HepG2 (cell line): ENCODE results near the gene TM4SF1. TPM values are rescaled to one million over a fixed set of nuclear protein-coding genes. Genes with fewer than 3 reads are reported as not detected.

Experiments
- CBX1 ChIP-seq: IDR thresholded peaks from one replicate; pipeline ENCODE4 v1.6.1; 2016; ENCODE audit warnings: antibody characterized with exemption, low read depth
- ELF1 ChIP-seq: sonication (generic); formaldehyde crosslinking; IDR thresholded peaks from 2 replicates; pipeline ENCODE4 v1.4.0; 2020; ENCODE audit warnings: missing genetic modification reagents
- ETV5 ChIP-seq: IDR thresholded peaks from 2 replicates; pipeline ENCODE4 v1.6.1; 2018; ENCODE audit warnings: missing biosample characterization, missing genetic modification reagents, inconsistent platforms, borderline replicate concordance
- HOXA3 ChIP-seq: sonication (generic); formaldehyde crosslinking; IDR thresholded peaks from 2 replicates; pipeline ENCODE4 v1.5.0; 2020; ENCODE audit warnings: missing genetic modification reagents
- KAT8 ChIP-seq: IDR thresholded peaks from 2 replicates; pipeline ENCODE4 v1.6.1; 2016; ENCODE audit warnings: missing genetic modification reagents, missing compliant biosample characterization
- MAFF ChIP-seq: IDR thresholded peaks from 2 replicates; pipeline ENCODE4 v1.6.1; 2011; ENCODE audit warnings: low read depth, low read length, improper control_type of control experiment
- PAX8 ChIP-seq: sonication (generic); formaldehyde crosslinking; IDR thresholded peaks from 2 replicates; pipeline ENCODE4 v1.8.0; 2022; ENCODE audit warnings: mild to moderate bottlenecking, missing genetic modification reagents, borderline replicate concordance
- SETDB1 ChIP-seq: sonication (generic); formaldehyde crosslinking; IDR thresholded peaks from 2 replicates; pipeline ENCODE4 v1.5.1; 2020; ENCODE audit warnings: missing genetic modification reagents, mild to moderate bottlenecking, borderline replicate concordance
- SMAD3 ChIP-seq: sonication (generic); formaldehyde crosslinking; IDR thresholded peaks from 2 replicates; pipeline ENCODE4 v1.4.0; 2020; ENCODE audit warnings: missing genetic modification reagents
- SRSF4 ChIP-seq: fragments of 200-400 bp; formaldehyde crosslinking; IDR thresholded peaks from one replicate; pipeline ENCODE4 v1.6.1; 2018; ENCODE audit warnings: mild to moderate bottlenecking, low read depth, low read length, moderate library complexity; ENCODE audit not compliant: poor library complexity, severe bottlenecking
- TSC22D2 ChIP-seq: sonication (generic); formaldehyde crosslinking; IDR thresholded peaks from 2 replicates; pipeline ENCODE4 v1.5.1; 2020; ENCODE audit warnings: missing genetic modification reagents, mild to moderate bottlenecking, borderline replicate concordance
- ZBTB20 ChIP-seq: sonication (generic); formaldehyde crosslinking; IDR thresholded peaks from 2 replicates; pipeline ENCODE4 v1.8.1; 2023; ENCODE audit warnings: missing genetic modification reagents, low read depth, mild to moderate bottlenecking, borderline replicate concordance
- ZMYM3 ChIP-seq: sonication (generic); formaldehyde crosslinking; IDR thresholded peaks from 2 replicates; pipeline ENCODE4 v1.5.1; 2020; ENCODE audit warnings: mild to moderate bottlenecking, missing genetic modification reagents
- ZNF121 ChIP-seq: sonication (generic); formaldehyde crosslinking; IDR thresholded peaks from 2 replicates; pipeline ENCODE4 v1.5.0; 2020; ENCODE audit warnings: mild to moderate bottlenecking, missing genetic modification reagents
- ZNF335 ChIP-seq: sonication (generic); formaldehyde crosslinking; IDR thresholded peaks from 2 replicates; pipeline ENCODE4 v1.4.0; 2020; ENCODE audit warnings: missing genetic modification reagents
- ZZZ3 ChIP-seq: sonication (generic); formaldehyde crosslinking; IDR thresholded peaks from 2 replicates; pipeline ENCODE4 v1.4.0; 2020; ENCODE audit warnings: missing genetic modification reagents, mild to moderate bottlenecking, borderline replicate concordance
- polyA plus RNA-seq, 8 experiments: library from polyadenylated mRNA; depleted of rRNA in 3 of 8; stranded (reverse) in 7 of 8; unstranded in 1 of 8; fragments of >200 nt; fragmentation: Illumina TruSeq in 4 of 8; extraction: Trizol in 4 of 8; gene quantifications; 2 replicates each; pipeline versions ENCODE4 v1.2.1 to v1.2.3, GENCODE V29; 2011 to 2016; ENCODE audit warnings: low read depth in 4 of 8, missing spikeins in 1 of 8, mixed read lengths in 1 of 8; ENCODE audit not compliant: insufficient read depth in 1 of 8
- total RNA-seq, 5 experiments: library from RNA; depleted of rRNA; stranded (reverse); fragments of >200 nt; fragmentation: Illumina TruSeq; extraction: Trizol; gene quantifications; 2 replicates each; pipeline ENCODE4 v1.2.3, GENCODE V29; 2016; ENCODE audit warnings: low read depth in 1 of 5
- TF ChIP-seq, protein P1 (sequence below): sonication (generic); formaldehyde crosslinking; conservative IDR thresholded peaks from 2 replicates; pipeline ENCODE4 v1.4.0; 2020; ENCODE audit warnings: mild to moderate bottlenecking, missing genetic modification reagents, moderate library complexity
- TF ChIP-seq, protein P2 (sequence below): sonication (generic); formaldehyde crosslinking; IDR thresholded peaks from 2 replicates; pipeline ENCODE4 v1.9.0; 2022; ENCODE audit warnings: missing genetic modification reagents, mild to moderate bottlenecking, borderline replicate concordance
- TF ChIP-seq, protein P3 (sequence below): IDR thresholded peaks from 2 replicates; pipeline ENCODE4 v1.4.0; 2020; ENCODE audit warnings: mild to moderate bottlenecking, missing genetic modification reagents
- TF ChIP-seq, protein P4 (sequence below): IDR thresholded peaks from 2 replicates; pipeline ENCODE4 v1.6.1; 2018; ENCODE audit warnings: missing genetic modification reagents, mild to moderate bottlenecking, missing compliant biosample characterization

TM4SF1 gene
- total and polyA plus RNA-seq, 2 of the 13 experiments (the other 11 are each of a cell fraction or from before 2014, with no cell fraction given): 431 to 1,359 TPM

DNA sequence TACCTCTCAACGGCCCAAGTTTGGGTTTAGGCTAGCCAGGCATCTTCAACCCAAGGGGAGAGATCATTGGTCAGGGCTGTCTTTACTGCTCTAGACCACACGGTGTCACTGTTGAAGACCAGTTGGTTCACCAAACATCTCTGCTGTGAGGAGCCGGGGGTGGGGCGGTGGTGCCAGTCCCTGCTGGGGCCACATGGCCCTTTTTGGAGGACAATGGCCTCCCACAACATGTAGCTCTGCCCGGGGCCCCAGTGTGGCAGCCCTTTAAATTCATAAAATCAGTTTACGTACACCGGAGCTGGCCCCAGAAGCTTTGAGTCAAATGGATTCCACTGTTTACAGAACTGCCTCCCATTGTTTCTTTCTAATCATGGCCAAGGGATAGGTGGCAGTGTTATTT is 24.9 kb downstream of the TM4SF1 start (continued):
- TF ChIP-seq, protein P1, sequence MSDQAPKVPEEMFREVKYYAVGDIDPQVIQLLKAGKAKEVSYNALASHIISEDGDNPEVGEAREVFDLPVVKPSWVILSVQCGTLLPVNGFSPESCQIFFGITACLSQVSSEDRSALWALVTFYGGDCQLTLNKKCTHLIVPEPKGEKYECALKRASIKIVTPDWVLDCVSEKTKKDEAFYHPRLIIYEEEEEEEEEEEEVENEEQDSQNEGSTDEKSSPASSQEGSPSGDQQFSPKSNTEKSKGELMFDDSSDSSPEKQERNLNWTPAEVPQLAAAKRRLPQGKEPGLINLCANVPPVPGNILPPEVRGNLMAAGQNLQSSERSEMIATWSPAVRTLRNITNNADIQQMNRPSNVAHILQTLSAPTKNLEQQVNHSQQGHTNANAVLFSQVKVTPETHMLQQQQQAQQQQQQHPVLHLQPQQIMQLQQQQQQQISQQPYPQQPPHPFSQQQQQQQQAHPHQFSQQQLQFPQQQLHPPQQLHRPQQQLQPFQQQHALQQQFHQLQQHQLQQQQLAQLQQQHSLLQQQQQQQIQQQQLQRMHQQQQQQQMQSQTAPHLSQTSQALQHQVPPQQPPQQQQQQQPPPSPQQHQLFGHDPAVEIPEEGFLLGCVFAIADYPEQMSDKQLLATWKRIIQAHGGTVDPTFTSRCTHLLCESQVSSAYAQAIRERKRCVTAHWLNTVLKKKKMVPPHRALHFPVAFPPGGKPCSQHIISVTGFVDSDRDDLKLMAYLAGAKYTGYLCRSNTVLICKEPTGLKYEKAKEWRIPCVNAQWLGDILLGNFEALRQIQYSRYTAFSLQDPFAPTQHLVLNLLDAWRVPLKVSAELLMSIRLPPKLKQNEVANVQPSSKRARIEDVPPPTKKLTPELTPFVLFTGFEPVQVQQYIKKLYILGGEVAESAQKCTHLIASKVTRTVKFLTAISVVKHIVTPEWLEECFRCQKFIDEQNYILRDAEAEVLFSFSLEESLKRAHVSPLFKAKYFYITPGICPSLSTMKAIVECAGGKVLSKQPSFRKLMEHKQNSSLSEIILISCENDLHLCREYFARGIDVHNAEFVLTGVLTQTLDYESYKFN (CRISPR knock-in tag): peak; percentile 50
- peak; percentile 26; the same call in 1 of the 2 replicates for TF ChIP-seq ETV5 (CRISPR knock-in tag)
- no peak for TF ChIP-seq SETDB1 (CRISPR knock-in tag)
- TF ChIP-seq, protein P2, sequence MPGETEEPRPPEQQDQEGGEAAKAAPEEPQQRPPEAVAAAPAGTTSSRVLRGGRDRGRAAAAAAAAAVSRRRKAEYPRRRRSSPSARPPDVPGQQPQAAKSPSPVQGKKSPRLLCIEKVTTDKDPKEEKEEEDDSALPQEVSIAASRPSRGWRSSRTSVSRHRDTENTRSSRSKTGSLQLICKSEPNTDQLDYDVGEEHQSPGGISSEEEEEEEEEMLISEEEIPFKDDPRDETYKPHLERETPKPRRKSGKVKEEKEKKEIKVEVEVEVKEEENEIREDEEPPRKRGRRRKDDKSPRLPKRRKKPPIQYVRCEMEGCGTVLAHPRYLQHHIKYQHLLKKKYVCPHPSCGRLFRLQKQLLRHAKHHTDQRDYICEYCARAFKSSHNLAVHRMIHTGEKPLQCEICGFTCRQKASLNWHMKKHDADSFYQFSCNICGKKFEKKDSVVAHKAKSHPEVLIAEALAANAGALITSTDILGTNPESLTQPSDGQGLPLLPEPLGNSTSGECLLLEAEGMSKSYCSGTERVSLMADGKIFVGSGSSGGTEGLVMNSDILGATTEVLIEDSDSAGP (CRISPR knock-in tag): peak; percentile 67; the same call in 1 of the 2 replicates
- TF ChIP-seq PAX8 (CRISPR knock-in tag): no peak
- TF ChIP-seq KAT8: 0 out of 2 replicates have a peak, but pooled peaks have one; percentile 54
- no peak for TF ChIP-seq SRSF4
- TF ChIP-seq ZZZ3 (CRISPR knock-in tag): no peak
- no peak for TF ChIP-seq MAFF
- no peak for TF ChIP-seq ZBTB20 (CRISPR knock-in tag)
- TF ChIP-seq, protein P3, sequence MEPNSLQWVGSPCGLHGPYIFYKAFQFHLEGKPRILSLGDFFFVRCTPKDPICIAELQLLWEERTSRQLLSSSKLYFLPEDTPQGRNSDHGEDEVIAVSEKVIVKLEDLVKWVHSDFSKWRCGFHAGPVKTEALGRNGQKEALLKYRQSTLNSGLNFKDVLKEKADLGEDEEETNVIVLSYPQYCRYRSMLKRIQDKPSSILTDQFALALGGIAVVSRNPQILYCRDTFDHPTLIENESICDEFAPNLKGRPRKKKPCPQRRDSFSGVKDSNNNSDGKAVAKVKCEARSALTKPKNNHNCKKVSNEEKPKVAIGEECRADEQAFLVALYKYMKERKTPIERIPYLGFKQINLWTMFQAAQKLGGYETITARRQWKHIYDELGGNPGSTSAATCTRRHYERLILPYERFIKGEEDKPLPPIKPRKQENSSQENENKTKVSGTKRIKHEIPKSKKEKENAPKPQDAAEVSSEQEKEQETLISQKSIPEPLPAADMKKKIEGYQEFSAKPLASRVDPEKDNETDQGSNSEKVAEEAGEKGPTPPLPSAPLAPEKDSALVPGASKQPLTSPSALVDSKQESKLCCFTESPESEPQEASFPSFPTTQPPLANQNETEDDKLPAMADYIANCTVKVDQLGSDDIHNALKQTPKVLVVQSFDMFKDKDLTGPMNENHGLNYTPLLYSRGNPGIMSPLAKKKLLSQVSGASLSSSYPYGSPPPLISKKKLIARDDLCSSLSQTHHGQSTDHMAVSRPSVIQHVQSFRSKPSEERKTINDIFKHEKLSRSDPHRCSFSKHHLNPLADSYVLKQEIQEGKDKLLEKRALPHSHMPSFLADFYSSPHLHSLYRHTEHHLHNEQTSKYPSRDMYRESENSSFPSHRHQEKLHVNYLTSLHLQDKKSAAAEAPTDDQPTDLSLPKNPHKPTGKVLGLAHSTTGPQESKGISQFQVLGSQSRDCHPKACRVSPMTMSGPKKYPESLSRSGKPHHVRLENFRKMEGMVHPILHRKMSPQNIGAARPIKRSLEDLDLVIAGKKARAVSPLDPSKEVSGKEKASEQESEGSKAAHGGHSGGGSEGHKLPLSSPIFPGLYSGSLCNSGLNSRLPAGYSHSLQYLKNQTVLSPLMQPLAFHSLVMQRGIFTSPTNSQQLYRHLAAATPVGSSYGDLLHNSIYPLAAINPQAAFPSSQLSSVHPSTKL (CRISPR knock-in tag): peak; percentile 45
- TF ChIP-seq TSC22D2 (CRISPR knock-in tag): peak; percentile 69; the same call in 1 of the 2 replicates
- 0 out of 2 replicates have a peak, but pooled peaks have one; percentile 54 for TF ChIP-seq ZNF335 (CRISPR knock-in tag)
- TF ChIP-seq ELF1 (CRISPR knock-in tag): no peak
- TF ChIP-seq ZMYM3 (CRISPR knock-in tag): peak; percentile 13; the same call in 1 of the 2 replicates
- TF ChIP-seq, protein P4, sequence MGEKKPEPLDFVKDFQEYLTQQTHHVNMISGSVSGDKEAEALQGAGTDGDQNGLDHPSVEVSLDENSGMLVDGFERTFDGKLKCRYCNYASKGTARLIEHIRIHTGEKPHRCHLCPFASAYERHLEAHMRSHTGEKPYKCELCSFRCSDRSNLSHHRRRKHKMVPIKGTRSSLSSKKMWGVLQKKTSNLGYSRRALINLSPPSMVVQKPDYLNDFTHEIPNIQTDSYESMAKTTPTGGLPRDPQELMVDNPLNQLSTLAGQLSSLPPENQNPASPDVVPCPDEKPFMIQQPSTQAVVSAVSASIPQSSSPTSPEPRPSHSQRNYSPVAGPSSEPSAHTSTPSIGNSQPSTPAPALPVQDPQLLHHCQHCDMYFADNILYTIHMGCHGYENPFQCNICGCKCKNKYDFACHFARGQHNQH (CRISPR knock-in tag): peak; percentile 49; the same call in 1 of the 2 replicates
- TF ChIP-seq ZNF121 (CRISPR knock-in tag): 0 out of 2 replicates have a peak, but pooled peaks have one; percentile 17
- no peak for TF ChIP-seq CBX1
- 0 out of 2 replicates have a peak, but pooled peaks have one; percentile 47 for TF ChIP-seq SMAD3 (CRISPR knock-in tag)
- 0 out of 2 replicates have a peak, but pooled peaks have one; percentile 22 for TF ChIP-seq HOXA3 (CRISPR knock-in tag)
